Stimulated activated CD8-positive, alpha-beta memory T cell treated with anti-CD3 and anti-CD28 coated beads, Interleukin-7, amount 100 ng/mL, for 48 hours (primary cell): Measurements from ENCODE around the gene TGM5.
"Not testable (repeated sequence)": the region's sequence is repeated elsewhere in the genome, so short reads cannot be mapped to it uniquely, and the experiment has no call there.

Source experiments
- DNase-seq, 2 donors: peaks; one replicate each; pipeline ENCODE4 v3.0.0-alpha.2; 2020; ENCODE audit warnings: low read depth in 1 of 2; ENCODE audit errors: extremely low read depth in 1 of 2

Gene TGM5

DNA sequence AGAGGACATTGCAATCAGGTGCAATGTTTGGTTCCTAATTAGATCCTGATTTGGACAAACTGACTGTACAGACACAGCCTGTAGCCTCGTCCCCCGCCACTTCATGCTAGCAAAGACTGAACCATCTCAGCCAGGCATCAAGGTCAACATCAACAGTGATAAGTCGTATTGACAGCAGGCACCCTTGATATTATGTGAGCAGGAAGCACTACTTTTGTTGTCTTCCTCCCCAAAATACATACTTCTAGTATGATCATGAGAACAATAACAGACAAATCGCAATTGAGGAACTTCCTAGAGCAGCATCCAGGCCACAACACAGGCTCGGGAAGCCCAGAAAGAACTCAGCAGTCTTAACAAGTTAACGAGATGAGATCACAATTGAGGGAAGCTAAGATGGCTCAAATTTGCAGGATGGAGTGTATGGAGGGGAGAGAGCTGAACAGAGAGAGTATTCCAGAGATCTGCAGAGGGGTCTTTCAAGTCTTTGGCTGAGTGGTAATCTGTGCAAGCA lies 20.4 kb downstream of the TGM5 start:
- no peak for DNase-seq

DNA sequence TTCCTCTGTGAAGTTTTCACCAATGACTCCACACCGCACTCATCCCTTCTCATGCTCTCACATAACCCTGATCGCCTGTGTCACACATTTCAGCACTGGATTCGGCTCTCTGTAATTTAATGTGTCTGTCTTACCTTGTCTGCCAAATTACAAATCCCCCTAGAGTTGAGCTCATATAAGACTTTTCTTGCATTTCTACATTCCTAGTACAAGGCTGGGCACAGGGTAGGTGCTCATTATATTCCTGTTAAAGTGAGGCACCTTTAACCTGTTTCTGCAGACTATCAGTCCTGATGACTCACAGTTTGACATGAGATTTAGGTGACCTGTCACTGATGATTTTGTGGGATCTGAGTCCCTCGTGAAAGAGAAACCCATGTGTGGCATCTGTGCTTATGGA lies 22.6 kb downstream of the TGM5 start:
- DNase-seq = no peak

DNA sequence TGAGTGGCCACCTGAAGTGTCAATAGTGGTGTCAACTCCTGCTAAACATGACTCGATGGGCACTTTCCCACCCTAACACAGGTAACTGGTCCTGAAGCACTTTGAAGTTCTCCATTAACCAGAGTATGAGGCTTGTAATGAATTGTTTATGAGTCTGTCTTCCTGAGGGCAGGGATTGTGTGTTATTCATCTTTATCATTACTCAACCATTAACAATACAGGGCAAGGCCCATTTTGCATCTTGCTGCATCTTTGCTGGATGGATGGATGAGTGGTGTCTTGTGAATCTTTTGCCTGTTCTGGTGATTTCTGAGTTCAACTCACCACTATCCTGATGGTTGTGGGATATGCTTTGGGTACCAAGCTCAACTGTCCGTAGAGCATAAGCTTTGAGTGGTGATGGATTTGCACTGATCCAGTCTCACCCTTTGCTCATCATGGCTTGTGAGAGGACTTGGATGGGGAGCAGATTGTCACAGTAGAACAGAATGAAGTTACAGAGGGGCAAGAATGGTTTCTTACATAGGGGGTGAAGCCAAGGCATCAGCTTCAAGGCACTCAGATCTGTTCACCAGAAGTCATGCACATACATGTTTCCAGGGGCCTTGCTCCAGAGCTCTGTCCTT lies 23.6 kb downstream of the TGM5 start:
- no peak for DNase-seq

GRCh38 chr15:43242616-43243015 lies 24.1 kb downstream of the TGM5 start:
- DNase-seq = no peak

DNA sequence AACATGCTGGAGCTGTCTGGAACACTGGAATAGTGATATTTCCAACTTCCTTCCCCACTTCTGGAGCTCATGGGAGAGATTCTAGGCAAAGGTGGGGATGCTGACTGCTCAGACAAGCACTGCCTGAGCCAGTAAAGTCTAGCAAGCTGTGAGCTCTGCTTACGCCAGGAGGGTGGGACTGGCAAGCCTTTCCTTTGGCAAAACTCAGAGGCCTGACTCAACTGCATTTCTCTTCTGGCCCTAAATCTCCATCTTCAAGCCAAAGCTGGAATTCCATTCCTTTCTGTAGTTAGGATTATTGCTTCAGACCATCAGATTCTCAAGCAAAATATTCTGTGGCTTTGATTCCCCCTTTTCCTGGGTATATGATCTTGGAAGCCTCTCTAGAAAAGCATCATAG lies 25.6 kb downstream of the TGM5 start:
- no peak for DNase-seq

DNA sequence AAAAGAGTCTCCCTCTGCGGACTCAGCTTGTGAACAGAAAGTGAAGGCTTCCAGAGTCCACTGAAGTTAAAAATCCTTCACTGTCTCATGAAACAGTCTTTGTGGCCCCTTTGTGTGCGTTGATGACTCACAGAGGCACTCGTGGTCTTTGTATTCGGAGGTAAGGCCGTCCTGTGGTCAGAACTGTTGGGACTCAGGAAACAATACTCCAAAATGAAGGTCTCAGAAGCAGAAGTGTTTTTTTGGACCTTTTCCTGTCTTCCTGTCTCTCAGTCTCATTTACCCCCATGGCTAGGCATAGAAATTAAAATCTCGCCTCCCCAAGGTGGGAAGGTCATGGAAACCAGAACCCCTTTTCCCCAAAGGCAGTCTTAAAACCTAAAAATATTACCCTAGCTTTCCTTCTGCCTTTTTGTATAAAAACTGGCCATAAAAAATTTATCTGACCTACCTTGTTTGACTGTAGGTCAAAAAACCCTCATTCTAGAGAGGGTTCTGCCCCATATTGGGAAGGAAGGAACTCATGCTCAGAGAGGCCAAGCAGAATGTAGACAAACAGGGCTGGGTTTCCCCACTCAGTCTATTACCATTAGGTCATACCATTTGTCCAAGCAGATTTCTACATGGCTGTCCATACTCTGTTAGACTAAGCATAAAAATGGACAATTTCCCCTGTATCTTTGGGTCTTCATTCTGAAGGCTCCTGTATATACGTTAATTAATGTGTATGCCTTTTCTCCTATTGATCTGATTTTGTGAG lies 26.8 kb downstream of the TGM5 start:
- DNase-seq = no peak

DNA sequence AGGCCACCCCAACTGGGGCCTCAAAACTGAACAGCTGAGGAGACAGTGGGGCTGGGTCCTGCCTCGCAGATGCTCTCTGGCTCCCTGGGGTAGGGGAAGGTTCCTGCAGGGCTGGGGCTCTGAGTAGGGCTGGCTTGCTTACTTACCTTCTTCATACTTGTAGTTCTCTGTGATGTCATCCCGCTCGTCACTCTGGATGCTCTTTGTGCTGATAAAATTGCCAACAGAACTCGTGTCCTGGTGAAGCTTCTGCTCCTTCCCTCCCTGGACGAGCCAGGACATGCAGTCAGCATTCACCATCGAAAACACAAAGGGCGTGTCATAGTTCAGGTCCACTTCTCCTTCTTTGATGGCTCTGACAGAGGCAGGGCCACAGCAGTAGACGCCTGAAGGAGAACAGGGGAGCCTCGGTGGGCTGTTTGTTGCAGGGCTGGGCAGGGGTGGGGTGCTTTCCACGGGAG lies 28.0 kb downstream of the TGM5 start:
- no peak for DNase-seq

GRCh38 chr15:43237842-43238470 lies 28.8 kb downstream of the TGM5 start:
- DNase-seq = no peak

DNA sequence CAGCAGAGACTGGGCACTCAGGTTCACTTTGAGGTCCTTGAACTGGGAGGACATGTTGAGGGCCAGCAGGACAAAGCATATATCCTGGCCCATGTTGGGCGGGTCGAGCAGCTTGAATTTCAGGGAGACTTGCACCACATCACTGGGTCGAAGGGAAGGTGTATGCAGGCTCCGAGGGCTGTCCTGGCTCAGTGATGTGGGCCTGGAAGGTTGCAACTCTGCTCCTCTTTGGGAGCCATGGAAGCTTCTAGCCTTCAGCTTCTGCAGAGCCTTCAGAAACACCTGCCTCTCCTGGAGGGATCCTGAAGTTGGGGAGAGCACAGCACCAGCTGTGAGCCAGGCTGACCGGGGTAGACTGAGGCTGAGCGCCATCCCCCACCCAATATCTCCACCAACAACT lies 31.2 kb downstream of the TGM5 start:
- no peak for DNase-seq

DNA sequence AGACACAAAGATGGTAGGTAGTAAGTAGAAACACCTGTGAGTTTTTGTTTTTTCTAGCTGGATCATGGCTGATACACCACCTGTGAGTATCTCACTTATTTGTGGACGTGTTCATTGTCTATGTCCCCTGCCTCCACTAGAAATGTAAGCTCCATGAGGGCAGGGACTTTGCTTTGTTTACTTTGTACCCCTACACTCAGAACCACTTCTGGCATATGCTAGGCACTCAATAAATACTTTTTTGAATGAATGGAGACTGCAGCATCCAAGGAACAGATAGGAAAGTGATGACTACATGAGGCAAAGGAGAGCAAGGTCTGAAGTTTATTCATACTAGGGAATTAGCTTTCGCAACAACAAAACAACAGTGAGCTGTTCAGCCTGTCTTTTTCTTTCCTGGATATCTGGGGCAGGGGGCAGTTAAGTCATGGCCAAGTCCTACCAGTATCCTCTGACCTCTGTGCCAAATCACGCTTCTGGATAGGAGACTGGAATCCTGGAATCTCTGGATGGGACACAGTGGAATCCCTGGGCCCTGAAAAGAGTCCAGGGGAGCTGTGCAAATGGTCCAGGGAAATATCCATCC lies 34.3 kb downstream of the TGM5 start:
- no peak for DNase-seq

DNA sequence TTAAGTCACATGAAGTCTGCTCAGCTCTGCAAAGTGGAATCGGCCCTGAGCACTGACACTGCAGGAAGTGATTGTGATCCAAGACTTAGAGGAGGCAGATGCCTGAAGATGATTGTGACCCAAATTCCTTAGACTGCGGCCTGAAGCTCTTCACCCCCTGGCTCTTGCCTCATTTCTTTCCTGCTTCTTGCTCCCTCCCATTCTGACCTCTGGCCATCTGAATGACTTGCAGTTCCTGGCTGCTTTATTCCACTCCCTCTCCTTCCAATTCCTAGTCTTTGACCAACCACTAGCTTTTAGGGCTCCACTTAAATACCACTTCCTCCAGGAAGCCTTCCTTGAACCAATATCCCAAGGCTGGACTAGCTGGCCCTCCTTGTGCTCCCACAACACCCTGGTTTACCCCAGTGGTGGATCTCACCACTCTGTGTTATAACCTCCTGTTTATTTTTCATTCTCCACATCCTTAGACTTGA lies 36.0 kb downstream of the TGM5 start:
- DNase-seq = no peak

- no peak for DNase-seq
These were observed 36.8 kb downstream of the TGM5 start for GRCh38 chr15:43229977-43230376.

DNA sequence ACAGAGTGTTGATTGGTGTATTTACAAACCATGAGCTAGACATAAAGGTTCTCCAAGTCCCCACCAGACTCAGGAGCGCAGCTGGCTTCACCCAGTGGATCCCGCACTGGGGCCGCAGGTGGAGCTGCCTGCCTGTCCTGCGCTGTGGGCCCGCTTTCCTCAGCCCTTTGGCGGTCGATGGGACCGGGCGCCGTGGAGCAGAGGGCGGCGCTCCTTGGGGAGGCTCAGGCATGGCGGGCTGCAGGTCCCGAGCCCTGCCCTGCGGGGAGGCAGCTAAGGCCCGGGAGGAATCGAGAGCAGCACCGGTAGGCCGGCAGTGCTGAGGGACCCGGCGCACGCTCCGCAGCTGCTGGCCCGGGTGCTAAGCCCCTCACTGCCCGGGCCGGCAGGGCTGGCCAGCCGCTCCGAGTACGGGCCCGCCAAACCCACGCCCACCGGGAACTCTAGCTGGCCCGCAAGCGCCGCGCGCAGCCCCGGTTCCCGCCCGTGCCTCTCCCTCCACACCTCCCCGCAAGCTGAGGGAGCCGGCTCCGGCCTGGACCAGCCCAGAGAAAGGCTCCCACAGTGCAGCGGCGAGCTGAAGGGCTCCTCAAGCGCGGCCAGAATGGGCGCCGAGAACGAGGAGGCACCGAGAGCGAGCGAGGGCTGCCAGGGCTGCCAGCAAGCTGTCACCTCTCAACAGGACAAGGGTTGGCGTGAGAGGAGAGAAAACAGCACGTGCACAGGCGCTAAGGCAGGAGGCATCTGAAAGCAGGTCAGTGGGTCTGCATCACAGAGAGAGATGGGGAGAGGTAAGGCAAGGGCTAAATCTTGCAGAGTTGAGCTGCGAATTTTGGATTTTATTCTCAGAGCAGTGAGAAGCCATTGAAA lies 40.1 kb downstream of the TGM5 start:
- DNase-seq = no peak

- DNase-seq = not testable (repeated sequence)
These were observed 40.8 kb downstream of the TGM5 start for GRCh38 chr15:43225950-43226255.

- DNase-seq = peak in 1 of 2 donors; percentile 30
These were observed 41.4 kb downstream of the TGM5 start for GRCh38 chr15:43225201-43225949.

- DNase-seq = no peak
These were observed 45.3 kb downstream of the TGM5 start for GRCh38 chr15:43221422-43221821.

DNA sequence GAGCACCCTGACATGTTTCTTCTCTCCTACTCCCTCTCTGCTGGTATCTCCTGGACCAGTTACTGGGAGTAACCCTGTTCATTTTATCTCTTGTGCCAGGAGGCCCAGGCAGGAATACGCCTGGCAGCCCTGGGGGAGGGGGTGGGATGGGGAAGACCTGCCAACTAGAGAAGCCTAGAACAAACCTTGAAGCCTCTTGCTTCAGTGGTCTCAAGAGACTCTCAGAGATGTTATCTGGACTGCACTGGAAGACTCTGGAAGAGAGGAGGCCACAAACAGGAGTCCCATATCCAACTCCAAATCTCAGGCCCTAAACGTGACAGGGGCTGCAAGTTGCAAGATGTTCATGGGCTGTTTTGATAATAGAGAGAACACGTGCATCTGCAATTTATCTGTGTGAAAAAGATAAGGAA lies 45.7 kb downstream of the TGM5 start, which contains the start of gene EPB42:
Gene EPB42, minus strand, starts transcription at position 28 of the 413 bp plus-strand sequence. CDS start 193 bp downstream, outside the sequence.
- no peak for DNase-seq

DNA sequence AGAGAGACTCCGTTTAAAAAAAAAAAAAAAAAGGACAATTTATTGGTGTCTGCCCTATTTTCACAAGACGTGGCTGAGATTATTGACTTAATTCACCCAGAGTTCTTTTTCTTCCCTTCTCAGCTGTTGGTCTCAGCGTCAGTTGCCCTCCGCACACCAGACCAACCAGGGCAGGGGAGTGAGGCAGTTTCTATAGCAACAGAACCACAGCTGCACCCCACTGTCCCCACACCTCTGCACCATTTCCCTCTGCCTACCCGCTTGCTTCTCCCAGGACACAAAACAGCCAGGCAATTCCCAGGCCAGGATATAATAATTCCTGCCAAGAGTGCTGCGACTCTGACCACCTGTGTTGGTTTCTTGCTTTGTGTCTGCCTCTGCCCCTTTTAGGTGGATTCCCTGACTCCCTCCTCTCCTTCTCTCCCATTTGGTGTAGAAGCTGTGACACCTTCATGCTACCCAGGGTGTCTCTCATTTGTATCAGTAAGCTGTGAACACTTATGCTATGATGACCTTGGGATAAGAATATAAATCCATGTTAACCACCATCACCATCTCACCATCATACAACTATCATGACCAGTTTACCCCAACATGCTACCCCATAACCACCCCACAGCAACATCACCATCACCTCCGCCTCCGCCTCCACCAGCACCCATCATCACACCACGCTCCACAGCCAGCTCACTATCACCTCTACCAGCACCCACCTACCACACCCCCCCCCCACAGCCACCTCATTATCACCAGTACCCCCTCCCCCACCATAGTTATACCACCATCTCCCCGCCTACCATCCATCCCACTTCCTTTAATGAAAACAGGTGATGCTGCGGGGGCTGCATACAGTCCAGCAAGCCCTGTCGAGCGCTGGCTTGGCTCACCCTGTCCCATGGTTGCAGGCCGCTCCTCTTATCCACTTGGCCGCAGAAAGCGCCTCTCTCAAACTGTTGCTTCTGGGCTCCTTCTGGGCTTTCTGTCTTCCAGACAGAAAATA lies 46.5 kb downstream of the TGM5 start:
- no peak for DNase-seq
